DMS 273 (cell line): ENCODE results near the gene SAMSN1.
"Not testable (repeated sequence)": the region's sequence is repeated elsewhere in the genome, so short reads cannot be mapped to it uniquely, and the experiment has no call there.

Source experiments
- DNase-seq: peaks from one replicate; lab custom pipeline; 2025; ENCODE audit not compliant: unreplicated experiment; lab: John Stamatoyannopoulos, UW

The SAMSN1 gene

DNA sequence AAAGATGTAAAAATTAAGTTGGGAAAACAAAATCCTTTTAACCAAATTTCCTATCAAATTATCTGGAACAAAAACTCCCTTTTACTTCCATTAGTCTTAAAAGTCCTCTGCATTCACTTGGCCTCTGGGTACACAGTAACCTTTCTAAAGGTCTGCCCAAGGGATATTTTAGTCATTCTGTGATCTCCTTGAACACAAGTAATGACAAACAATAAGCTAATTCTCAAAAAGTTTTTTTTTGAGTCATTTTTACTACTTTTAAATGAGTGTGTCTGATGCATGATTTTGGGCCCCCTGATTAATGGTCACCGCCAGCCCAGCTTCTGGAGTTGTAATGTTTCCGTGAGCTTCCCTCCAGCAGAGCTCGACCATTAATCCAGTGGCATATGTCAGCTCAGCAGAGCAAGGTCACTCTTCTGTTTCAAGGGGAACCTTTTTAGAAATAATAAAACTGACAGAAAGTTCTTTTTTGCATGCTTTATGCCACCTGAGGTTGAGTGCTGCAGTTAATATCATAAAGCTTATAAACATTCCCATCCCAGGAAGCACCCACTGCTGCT, 14.3 kb downstream of the SAMSN1 start:
- DNase-seq, result no peak

GRCh38 chr21:14530592-14530991, 15.5 kb downstream of the SAMSN1 start:
- DNase-seq, result no peak

DNA sequence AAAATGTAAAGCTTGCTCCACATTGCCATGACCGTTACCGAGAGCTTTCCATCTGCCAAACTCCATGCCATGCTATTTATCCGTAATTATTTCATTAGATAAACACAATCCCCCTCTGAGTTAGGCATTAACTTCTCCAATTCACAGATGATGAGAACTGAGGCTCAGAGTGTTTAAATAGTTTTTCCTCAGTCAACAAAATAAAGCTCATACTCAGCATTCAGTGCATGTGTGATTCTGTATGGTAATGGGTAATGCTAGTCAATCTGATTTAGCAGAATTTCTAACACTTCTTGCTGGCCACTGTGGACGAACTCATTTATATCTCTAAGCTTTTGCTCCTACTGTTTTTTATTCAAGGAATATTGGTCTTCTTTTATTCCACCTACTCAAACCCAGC, 17.3 kb downstream of the SAMSN1 start:
- DNase-seq, result no peak

DNA sequence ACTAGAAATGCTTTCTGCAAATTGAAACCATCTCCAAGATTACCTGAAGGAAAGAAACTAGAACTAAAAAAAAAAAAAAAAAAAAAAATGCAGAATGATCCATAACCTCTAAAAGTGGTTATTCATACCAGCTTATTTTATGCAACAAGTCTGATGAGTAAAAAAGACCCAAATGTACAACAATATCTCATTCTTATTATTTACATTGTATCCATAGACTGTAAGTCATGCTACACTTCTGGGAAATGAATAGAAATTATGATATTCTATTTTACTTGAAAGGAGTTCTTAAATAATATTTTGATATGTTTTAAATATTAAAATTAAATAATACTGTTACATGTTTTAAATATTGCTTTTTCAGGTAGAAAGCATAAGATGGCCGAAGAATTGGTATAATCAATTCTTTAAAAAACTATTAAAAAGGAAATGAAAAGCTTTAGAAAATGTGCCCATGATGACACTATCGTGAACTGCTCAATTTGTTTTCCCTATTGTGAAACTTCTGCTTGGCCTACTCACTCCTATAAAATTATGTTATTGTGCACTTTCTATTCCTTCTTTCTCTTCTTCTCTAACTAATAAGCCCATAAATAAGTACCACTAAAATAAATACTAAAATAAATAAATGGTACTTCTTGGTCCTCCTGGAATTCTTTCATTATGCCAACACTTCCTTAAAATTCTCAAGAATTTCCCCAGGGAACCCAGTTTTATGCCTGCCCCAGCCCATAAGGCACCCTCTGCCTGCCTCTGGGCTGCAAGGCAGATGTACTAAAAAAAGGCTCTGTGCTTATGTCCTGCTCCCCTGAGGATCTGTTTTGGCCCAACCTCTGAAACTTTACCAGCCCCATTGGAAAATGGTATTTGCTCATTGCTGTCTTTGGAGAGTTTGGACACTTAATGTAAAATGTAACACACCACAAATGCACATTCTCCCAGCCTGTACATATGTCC, 18.1 kb downstream of the SAMSN1 start:
- no peak for DNase-seq

GRCh38 chr21:14526836-14527695, 19.0 kb downstream of the SAMSN1 start:
- no peak for DNase-seq

GRCh38 chr21:14526199-14526598, 19.9 kb downstream of the SAMSN1 start:
- DNase-seq, result no peak

DNA sequence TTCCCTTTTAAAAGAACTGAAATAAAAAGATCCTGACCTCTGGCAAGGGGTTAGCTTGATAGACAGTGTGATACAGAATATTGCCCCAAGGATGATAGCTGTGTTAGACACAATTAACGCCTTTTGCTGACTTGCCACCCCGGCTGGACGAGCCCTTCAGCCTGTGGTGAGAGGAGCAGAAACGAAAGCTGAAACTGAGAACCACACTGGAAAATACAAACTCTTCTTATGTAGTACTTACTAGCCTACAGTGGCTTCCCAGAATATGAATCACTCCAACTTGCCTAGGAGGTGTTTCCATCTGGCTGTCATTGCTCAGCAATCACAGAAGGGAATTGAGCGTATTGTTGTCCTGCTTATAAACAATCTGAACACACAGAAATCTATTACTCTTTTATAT, 22.9 kb downstream of the SAMSN1 start:
- DNase-seq, result no peak

DNA sequence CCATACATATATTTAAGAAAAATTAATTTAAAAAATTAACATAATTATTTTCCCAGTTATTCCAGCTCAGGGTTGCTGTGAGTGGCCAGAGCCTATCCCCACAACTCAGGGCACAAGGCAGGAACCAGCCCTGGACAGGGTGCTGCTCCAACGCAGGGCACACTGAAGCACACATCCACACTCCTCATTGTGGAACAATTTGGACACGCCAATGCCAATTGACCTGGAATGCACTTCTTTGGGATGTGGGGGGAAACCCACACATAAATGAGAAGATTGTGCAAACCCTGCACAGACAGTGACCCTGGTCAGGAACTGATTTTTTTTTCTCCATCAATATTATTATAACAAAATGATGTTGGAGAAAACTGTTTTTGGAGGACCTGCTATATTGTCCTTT, 23.4 kb downstream of the SAMSN1 start:
- no peak for DNase-seq

- DNase-seq, result no peak
Observed at GRCh38 chr21:14520535-14520934, 25.6 kb downstream of the SAMSN1 start.

- DNase-seq, result no peak
Observed at GRCh38 chr21:14519000-14519399, 27.1 kb downstream of the SAMSN1 start.

DNA sequence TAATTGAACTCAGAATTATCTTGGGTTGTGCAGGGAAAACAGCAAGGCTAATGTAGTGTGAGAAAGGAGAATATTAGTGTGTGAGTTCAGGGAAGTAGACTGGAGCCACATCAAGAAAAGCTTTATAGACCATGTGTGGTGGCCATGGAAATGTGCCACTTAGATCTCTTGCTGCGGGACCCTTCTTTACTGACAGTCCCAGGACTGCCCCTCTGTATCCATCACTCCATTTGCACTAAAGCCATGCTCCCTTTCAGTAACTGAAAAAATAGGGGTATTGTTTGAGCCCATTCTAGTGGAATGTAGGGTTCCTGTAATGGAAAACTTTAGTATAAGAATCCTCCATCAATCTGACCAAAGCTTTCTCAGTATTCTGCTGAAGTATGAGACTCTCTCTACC, 32.3 kb downstream of the SAMSN1 start:
- DNase-seq, result no peak

DNA sequence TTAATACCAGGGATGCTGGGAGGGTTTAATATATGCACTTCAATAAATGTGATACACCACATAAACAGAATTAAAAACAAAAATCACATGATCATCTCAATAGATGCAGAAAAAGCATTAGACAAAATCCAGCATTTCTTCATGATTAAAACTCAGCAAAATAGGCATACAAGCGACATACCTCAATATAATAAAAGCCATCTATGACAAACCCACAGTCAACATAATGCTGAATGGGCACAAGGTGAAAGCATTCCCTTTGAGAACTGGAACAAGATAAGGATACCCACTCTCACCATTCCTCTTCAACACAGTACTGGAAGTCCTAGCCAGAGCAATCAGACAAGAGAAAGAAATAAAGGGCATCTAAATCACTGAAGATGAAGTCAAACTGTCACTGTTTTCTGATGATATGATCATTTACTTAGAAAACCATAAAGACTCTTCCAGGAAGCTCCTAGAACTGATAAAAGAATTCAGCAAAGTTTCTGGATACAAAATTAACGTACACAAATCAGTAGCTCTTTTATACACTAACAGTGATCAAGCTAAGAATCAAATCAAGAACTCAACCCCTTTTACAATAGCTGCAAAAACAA, 39.2 kb downstream of the SAMSN1 start:
- not testable (repeated sequence) for DNase-seq

DNA sequence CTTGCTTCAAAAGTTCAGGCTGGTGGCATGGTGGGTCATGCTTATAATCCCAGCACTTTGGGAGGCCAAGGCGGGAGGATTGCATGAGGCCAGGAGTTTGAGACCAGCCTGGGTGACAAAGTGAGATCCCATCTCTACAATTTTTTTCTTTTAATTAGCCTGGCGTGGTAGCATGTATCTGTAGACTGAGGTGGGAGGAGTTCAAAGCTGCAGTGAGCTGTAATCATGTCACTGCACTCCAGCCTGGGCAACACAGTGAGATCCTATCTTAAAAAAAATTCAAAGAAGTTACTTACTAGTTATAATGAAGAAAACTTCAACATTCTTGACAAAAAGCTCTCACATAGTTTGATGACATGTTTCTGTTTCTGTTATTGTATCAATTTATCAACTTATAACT, 45.2 kb downstream of the SAMSN1 start:
- DNase-seq, result no peak

- DNase-seq, result no peak
Observed at GRCh38 chr21:14499316-14499715, 46.8 kb downstream of the SAMSN1 start.

- DNase-seq, result no peak
Observed at GRCh38 chr21:14497825-14498224, 48.3 kb downstream of the SAMSN1 start.

- DNase-seq, result no peak
Observed at GRCh38 chr21:14495075-14495474, 51.0 kb downstream of the SAMSN1 start.

DNA sequence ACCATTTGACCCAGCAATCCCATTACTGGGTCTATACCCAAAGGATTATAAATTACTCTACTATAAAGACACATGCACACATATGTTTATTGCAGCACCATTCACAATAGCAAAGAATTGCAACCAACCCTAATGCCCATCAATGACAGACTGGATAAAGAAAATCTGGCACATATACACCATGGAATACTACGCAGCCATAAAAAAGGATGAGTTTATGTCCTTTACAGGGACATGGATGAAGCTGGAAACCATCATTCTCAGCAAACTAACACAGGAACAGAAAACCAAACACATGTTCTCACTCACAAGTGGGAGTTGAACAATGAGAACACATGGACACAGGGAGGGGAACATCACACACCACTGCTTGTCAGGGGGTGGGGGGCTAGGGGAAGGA, 51.9 kb downstream of the SAMSN1 start:
- not testable (repeated sequence) for DNase-seq

- DNase-seq, result no peak
Observed at GRCh38 chr21:14493731-14494130, 52.4 kb downstream of the SAMSN1 start.

GRCh38 chr21:14492931-14493330, 53.2 kb downstream of the SAMSN1 start:
- no peak for DNase-seq

GRCh38 chr21:14491269-14491681, 54.8 kb downstream of the SAMSN1 start:
- DNase-seq, result no peak

DNA sequence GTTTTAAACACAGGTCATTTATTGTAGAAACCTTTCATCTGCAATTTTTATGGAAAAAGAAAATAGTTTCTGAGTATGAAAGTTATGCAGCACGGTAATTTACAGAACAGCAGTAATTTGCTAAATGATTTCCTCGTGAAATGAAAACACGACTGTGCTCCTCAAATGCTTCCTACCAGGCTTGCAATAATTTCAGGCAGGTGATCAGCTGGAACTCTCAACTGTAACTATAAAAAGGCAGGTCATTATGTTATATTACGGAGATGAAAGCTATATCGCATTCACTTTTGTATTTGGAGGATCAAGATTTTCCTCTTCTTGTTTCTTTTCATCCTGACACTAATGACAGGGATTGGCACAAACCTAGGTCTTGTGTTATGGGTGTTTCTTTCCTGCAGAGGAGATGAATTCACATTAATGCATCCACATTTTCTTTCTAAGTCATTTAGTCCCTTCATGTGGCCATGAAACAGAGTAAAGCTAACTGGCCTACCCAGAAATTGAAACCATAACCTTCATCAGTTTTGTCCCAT, 57.4 kb downstream of the SAMSN1 start:
- no peak for DNase-seq
